Stimulated activated CD4-positive, alpha-beta T cell treated with anti-CD3 and anti-CD28 coated beads, Interleukin-15, amount 100 ng/mL, for 48 hours (primary cell): ENCODE measurements around the gene KLRC1.
"Not testable (repeated sequence)": the region's sequence is repeated elsewhere in the genome, so short reads cannot be mapped to it uniquely, and the experiment has no call there.

Source experiments
- DNase-seq, 2 donors: peaks; one replicate each; pipeline ENCODE4 v3.0.0-alpha.2; 2020; ENCODE audit warnings: low read depth in 2 of 2

Gene KLRC1

DNA sequence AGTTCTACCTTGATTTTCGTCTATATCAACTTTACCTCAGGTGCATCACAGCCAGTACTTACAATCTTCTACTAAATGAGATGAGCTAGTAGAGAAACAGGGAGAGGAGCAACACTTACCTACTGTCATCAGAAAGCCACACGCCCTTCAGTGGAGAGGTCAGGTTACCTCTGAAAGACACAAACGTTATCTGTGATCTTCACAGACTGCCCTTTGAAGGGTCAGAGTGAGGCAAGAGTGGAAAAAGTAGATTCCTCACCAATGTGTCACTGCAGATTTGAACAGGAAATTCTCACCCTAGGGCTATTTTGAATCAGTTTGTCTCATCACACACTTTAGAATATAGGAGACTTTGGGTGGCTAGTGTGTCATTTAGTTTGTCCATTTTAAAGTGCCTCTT lies 31.0 kb downstream of the KLRC1 start:
- not testable (repeated sequence) for DNase-seq

DNA sequence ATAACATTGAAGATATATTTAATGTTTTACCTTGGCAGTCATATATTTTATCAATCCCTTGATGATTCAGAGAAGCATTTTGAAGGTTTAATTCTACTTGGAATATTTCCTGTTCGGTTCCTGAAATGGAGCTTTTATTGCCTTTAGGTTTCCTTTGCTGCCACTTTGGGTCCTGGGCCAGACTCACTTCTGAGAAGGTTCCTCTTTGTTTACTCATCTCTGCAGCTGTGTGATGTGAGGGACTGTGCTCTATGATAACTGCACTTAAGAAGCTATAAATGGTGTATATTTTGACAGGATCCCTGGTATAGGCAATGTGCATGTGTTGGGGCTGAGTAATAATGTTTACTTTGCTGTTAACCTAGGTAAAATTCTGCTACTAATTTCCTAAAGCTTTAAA lies 32.8 kb downstream of the KLRC1 start, which contains the start of gene KLRC3:
KLRC3 (minus strand) TSS at position 262 of the 400 bp plus-strand sequence; CDS start at position 217, 45 bp downstream.
- DNase-seq, result not testable (repeated sequence)

DNA sequence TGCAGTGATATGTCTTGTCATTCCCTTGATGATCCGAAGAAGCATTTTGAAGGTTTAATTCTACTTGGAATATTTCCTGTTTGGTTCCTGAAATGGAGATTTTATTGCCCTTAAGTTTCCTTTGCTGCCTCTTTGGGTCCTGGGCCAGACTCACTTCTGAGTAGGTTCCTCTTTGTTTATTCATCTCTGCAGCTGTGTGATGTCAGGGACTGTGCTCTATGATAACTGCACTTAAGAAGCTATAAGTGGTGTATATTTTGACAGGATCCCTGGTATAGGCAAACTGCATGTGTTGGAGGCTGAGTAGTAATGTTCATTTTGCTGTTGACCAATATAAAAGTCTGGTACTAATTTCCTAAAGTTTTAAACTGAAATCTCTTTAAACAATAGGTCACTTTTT lies 43.8 kb downstream of the KLRC1 start, which contains the start of gene KLRC4:
KLRC4 (minus strand) TSS at position 366 of the 400 bp plus-strand sequence; CDS start at position 184, 182 bp downstream.
- DNase-seq, result no peak

DNA sequence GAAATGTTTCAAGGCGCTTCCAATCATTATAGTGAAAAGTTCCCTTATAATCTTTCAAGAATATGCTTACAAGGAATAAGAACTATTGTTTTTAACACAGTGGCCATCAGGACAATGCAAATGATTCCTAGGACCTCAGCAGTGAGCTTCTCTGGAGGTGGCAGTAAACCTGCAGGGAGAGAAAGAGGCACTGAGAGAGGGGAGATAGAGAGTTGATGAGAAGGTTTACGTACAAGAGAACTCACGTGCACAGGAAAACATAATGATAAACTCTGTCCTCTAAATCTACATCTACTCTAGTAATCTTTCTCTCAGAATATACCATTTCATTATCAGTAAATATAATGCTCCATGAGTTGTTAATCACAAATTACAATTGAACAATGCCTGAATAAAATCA lies 44.3 kb downstream of the KLRC1 start:
- DNase-seq, result no peak

DNA sequence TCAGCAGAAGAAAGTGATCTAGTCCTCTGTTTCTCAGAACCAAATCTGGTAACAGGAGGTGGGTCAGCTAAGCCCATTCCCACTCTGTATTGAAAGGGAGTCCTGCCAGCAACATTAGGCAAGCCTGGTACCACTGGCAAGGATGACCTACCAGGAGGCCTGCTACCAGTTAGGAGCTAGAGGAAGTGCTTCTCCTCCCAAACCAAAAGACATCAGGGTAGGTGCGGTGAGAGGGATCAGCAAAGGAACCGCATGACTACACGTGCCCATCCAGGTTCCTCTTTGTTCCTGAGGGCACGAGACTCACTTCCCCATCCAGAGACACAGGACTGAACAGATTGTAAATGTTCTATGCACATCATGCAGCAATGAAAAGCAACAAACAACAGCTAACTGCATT lies 46.5 kb downstream of the KLRC1 start:
- DNase-seq, result no peak

DNA sequence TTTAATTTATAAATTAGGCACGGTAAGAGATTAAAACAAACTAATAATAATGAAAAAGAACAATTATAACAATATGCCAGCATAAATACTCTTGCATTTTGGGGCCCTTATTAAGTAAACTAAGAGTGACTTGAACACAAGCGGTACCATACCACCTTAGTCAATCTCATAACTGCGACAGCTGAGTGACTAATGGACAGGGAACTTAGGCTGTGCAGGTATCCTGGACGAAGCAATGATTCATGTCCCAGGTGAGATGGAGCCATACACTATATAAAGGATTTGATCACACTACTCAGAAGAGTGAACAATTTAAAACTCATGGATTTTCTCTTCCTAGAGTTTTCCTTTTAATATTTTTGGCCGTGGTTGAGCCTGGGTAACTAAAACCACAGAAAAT lies 47.9 kb downstream of the KLRC1 start:
- no peak for DNase-seq

DNA sequence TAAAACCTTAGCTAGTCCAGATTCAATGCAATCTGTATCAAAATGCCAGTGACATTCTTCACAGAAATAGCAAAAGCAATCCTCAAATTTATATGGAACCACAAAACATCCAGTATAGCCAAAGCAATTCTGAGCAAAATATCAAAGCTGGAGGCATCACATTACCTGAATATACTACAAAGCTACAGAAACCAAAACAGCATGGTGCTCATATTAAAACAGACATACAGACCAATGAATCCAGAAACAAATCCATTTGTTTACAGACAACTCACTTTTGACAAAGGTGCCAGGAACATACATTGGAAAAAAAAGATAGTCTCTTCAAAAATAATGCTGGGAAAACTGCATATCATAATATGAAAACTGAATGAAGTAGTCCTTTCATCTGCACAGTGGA lies 48.4 kb downstream of the KLRC1 start:
- DNase-seq, result no peak

DNA sequence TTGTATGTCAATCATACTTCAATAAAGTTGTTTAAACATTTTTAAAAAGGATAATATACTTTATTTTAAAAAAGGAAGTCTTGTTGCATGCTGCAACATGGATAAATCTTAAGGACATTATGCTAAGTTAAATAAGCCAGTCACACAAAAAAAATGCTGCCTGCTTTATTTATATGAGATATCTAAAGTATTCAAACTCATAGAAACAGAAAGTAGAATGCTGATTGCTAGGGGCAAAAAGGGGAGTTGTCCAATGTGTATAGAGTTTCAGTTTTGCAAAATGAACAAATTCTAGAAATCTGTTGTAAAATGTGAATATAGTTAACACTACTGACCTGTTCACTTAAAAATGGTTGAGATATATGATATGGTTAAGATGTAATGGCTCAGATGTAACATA lies 52.3 kb downstream of the KLRC1 start:
- DNase-seq, result no peak

DNA sequence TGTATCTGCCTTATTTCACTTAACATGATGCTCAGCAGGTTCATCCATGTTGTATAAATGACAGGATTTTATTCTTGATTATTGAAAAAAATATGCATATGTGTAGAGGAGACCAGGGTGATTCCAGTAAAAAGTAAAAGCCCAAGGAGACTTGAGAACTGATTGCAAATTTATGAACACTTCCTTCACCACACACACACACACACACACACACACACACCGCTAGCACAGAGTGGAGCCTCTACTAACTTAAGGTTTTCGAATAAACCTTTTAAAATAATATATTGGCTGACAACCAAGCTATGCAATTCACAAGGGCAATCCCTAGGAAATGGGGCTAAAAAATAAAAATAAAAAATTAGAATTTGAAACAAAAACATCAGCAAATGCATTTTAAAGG lies 55.0 kb downstream of the KLRC1 start:
- no peak for DNase-seq

DNA sequence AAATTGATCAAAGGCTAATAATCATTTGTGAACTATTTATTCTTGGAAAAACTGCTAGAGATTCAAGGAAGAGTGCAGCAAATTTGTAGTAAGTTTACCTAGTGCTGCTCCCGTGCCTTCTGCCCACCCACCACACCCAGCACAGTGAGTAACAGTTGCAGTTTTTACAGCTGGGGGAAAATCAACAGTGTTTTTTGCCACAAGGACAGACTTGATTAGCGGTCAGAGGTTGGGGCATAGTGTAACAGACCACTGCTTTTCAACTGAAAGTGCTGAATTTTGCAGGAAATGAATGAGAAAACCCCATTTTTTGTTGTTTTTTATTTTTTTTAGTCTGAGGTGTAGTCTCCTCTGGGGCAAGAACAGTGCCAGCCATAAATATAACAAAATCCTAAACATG lies 55.9 kb downstream of the KLRC1 start:
- DNase-seq, result no peak

DNA sequence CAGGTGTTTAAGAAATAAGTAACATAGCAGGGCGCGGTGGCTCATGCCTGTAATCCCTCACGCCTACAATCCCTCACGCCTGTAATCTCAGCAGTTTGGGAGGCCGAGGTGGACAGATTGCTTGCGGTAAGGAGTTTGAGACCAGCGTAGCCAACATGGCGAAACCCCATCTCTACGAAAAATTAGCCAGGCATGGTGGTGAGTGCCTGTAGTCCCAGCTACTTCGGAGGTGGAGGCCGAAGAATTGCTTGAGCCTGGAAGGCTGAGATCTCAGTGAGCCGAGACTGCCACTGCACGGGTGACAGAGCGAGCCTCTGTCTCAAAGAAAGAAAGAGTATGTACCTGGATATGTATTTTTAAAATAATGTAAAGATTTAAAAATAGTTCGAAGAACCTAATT lies 57.0 kb downstream of the KLRC1 start:
- DNase-seq, result not testable (repeated sequence)
